T-cell (primary cell): ENCODE data around the gene SOX6. TPM values are rescaled to one million over a fixed set of nuclear protein-coding genes. Genes with fewer than 3 reads are reported as not detected.

Experiments used
- ATAC-seq, 4 experiments: fragments of 200-7000 bp in 3 of 4; fragments of 150-1000 bp in 1 of 4; cut with Tn5 transposase; replicated peaks in 1 of 4; 1 replicate in 3 of 4; 2 replicates in 1 of 4; pipeline ENCODE4 v1.10.0; 2021; ENCODE audit warnings: moderate library complexity in 3 of 4, mild to moderate bottlenecking in 2 of 4, moderate number of reproducible peaks in 1 of 4
- CTCF ChIA-PET, 2 donors: fragments of 300-600 bp; sonication (Branson Sonifier 250); formaldehyde crosslinking; loops; one replicate each; lab custom pipeline; 2022; ENCODE audit warnings: antibody characterized with exemption in 2 of 2; lab: Charles Lee
- POLR2A ChIA-PET, 2 donors: fragments of 300-600 bp; sonication (Branson Sonifier 250); formaldehyde crosslinking; loops; one replicate each; lab custom pipeline; 2022; ENCODE audit warnings: antibody characterized with exemption in 2 of 2; lab: Charles Lee
- DNase-seq, 35 experiments: peaks; one replicate each; pipeline versions ENCODE4 v3.0.0 to v3.0.0-alpha.2; 2013 to 2023
- H3K27ac ChIP-seq: one replicate; pipeline ENCODE4 v1.5.1; 2013; ENCODE audit warnings: low read length
- H3K27me3 ChIP-seq, 2 experiments: replicated peaks in 1 of 2; 1 replicate in 1 of 2; 2 replicates in 1 of 2; pipeline versions ENCODE4 v1.6.1 to v1.7.0; 2013; ENCODE audit warnings: low read length in 1 of 2, mixed read lengths in 1 of 2; ENCODE audit not compliant: control insufficient read depth in 2 of 2, insufficient read depth in 2 of 2; ENCODE audit errors: extremely low read depth in 1 of 2
- H3K36me3 ChIP-seq, 2 donors: 1 replicate in 1 of 2; 2 replicates in 1 of 2; pipeline versions ENCODE4 v1.6.1 to v1.7.0; 2013; ENCODE audit warnings: low read length in 1 of 2; ENCODE audit not compliant: control insufficient read depth in 2 of 2, insufficient read depth in 1 of 2; ENCODE audit errors: extremely low read depth in 1 of 2
- H3K4me1 ChIP-seq, 2 experiments: 1 replicate in 1 of 2; 2 replicates in 1 of 2; pipeline versions ENCODE4 v1.6.1 to v1.7.0; 2013; ENCODE audit warnings: low read length in 2 of 2, mixed read lengths in 1 of 2; ENCODE audit not compliant: insufficient read depth in 2 of 2, control insufficient read depth in 1 of 2; ENCODE audit errors: extremely low read depth in 1 of 2
- H3K4me3 ChIP-seq, 2 donors: 1 replicate in 1 of 2; 2 replicates in 1 of 2; pipeline versions ENCODE4 v1.5.1 to v1.7.0; 2013; ENCODE audit warnings: mild to moderate bottlenecking in 2 of 2, low read length in 1 of 2, moderate library complexity in 1 of 2; ENCODE audit not compliant: control insufficient read depth in 1 of 2; ENCODE audit errors: extremely low read depth in 1 of 2
- H3K9me3 ChIP-seq: 2 replicates; pipeline ENCODE4 v1.7.0; 2013
- H3K27ac Mint-ChIP-seq, 2 donors: one replicate each; pipeline ENCODE4 v1.8.0; 2020 to 2021; ENCODE audit warnings: mild to moderate bottlenecking in 2 of 2, mixed read lengths in 2 of 2
- H3K27me3 Mint-ChIP-seq, 2 donors: one replicate each; pipeline ENCODE4 v1.8.0; 2021 to 2022; ENCODE audit warnings: mixed read lengths in 2 of 2
- H3K36me3 Mint-ChIP-seq: one replicate; pipeline ENCODE4 v1.8.0; 2021; ENCODE audit warnings: mixed read lengths
- H3K4me1 Mint-ChIP-seq, 3 donors: one replicate each; pipeline ENCODE4 v1.8.0; 2020 to 2022; ENCODE audit warnings: mixed read lengths in 3 of 3, mild to moderate bottlenecking in 1 of 3
- H3K4me3 Mint-ChIP-seq, 3 donors: one replicate each; pipeline ENCODE4 v1.8.0; 2020 to 2022; ENCODE audit warnings: mild to moderate bottlenecking in 3 of 3, mixed read lengths in 3 of 3, moderate library complexity in 3 of 3
- H3K9me3 Mint-ChIP-seq, 3 donors: one replicate each; pipeline ENCODE4 v1.8.0; 2020 to 2022; ENCODE audit warnings: mixed read lengths in 3 of 3
- WGBS: methylation state at CpG from one replicate; pipeline ENCODE4 v1.1.5; 2013; ENCODE audit warnings: missing lambda C conversion rate; ENCODE audit not compliant: insufficient coverage; 5-methylcytosine and 5-hydroxymethylcytosine counted together
- total RNA-seq, 35 experiments: library from RNA in 6 of 35; stranded (reverse) in 6 of 35; fragments of 120-200 nt in 1 of 35; gene quantifications; one replicate each; pipeline versions ENCODE4 v1.2.1 to v1.2.4 and lab custom pipeline; 2013 to 2026

Gene SOX6
- total RNA-seq, 5 donors from 2014 or later (not counting 1 experiment from before 2014, with no cell fraction given), result 0.16 TPM; not detected in 4

DNA sequence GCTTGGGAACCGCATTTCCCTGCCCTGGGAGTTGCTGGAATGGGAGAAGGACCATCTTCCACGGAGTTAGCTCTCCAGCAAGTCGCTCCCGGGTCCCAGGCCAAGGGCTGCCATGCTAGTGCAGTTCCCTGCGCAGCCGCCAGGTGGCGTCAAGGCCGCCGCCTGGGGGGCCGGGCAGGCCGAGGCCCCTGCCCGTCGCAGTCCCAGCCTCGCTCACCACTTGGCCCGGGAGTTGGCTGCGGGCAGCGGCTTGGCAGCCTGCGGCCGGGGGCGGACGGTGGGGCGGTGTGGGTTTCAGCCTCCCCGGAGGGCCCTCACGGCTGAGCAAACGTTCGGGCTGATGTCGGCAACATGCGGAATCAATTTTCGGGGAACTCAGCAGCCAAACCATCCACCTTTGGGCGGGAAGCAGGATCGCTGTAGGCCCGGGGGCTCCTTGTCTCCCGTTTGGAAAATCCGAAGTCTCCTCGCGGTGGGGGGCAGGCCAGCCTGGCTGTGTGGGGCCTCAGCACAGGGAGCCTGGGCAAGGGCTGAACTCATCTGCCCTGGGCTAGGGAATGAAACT, 415.1 kb downstream of the SOX6 start:
- 54% methylated on average over 36 of the region's 36 CpGs for WGBS
- DNase-seq (no peak), ATAC-seq (no peak)
- no peak overlapping the region for H3K27ac ChIP-seq
- no peaks in the 10 kb centered on the region for H3K36me3 ChIP-seq
- H3K9me3 ChIP-seq, result no peaks in the 10 kb centered on the region
- H3K27me3 Mint-ChIP-seq, result peaks cover 0 to 5% of the 10 kb centered on the region in 2 donors
- H3K9me3 Mint-ChIP-seq, result peaks cover 0 to 9% (median 4%) of the 10 kb centered on the region in 3 donors
- H3K27me3 ChIP-seq, result peaks cover 0 to 14% of the 10 kb centered on the region in 2 experiments
- no peaks in the 10 kb centered on the region for H3K4me1 Mint-ChIP-seq
- no peak overlapping the region for H3K4me3 Mint-ChIP-seq
- CTCF ChIA-PET, result no interaction called here
- H3K4me3 ChIP-seq, result no peak overlapping the region
- no peak overlapping the region for H3K27ac Mint-ChIP-seq
- H3K36me3 Mint-ChIP-seq, result no peaks in the 10 kb centered on the region
- POLR2A ChIA-PET, result no interaction called here
- no peaks in the 10 kb centered on the region for H3K4me1 ChIP-seq

GRCh38 chr11:15940462-15941205, 415.7 kb downstream of the SOX6 start:
- 72% methylated on average over 7 of the region's 8 CpGs for WGBS
- Histone ChIP-seq H3K36me3 (no peaks in the 10 kb centered on the region), H3K4me1 (no peaks in the 10 kb centered on the region), H3K27ac (no peak overlapping the region), H3K9me3 (no peaks in the 10 kb centered on the region), H3K4me3 (no peak overlapping the region), H3K27me3 (peaks cover 0 to 14% of the 10 kb centered on the region in 2 experiments)
- Mint-ChIP-seq H3K4me1 (no peaks in the 10 kb centered on the region), H3K4me3 (no peak overlapping the region), H3K36me3 (no peaks in the 10 kb centered on the region), H3K27ac (no peak overlapping the region), H3K9me3 (peaks cover 0 to 9% (median 4%) of the 10 kb centered on the region in 3 donors), H3K27me3 (peaks cover 0 to 5% of the 10 kb centered on the region in 2 donors)
- ChIA-PET POLR2A (no interaction called here), CTCF (interaction anchor here in 1 of 2 donors (0.6 to 0.7 kb wide), 2 partner anchors 39 to 120 kb away, joined by 3 read pairs; no protein-coding TSS in a partner anchor)
- ATAC-seq, result no peak
- no peak for DNase-seq

DNA sequence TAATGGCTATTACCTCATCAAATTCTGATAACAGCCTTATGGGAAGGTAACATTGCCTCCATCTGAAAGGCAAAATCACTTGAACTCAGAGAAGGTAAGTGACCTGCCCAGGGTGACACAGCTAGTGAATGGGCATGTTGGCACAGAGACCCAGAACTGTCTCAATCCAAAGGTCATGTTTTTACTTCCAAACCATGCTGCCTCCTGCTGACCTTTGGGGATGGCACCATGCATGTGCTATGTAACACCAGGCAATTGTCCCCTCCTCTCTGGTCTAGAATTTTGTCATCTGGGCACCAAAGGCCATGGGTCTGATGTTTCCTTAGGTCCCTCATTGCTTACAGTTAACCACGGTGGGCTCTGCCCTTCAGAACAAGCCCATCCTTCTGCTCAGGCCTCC, 417.4 kb downstream of the SOX6 start:
- Histone ChIP-seq H3K4me1 (no peaks in the 10 kb centered on the region), H3K27me3 (peaks cover 0 to 14% of the 10 kb centered on the region in 2 experiments), H3K9me3 (no peaks in the 10 kb centered on the region), H3K4me3 (no peak overlapping the region), H3K36me3 (no peaks in the 10 kb centered on the region), H3K27ac (no peak overlapping the region)
- H3K4me3 Mint-ChIP-seq, result no peak overlapping the region
- H3K36me3 Mint-ChIP-seq, result no peaks in the 10 kb centered on the region
- WGBS, result 71% methylated on average over 1 of the region's 1 CpG
- peaks cover 0 to 5% of the 10 kb centered on the region in 2 donors for H3K27me3 Mint-ChIP-seq
- no peak overlapping the region for H3K27ac Mint-ChIP-seq
- peaks cover 0 to 9% (median 0%) of the 10 kb centered on the region in 3 donors for H3K9me3 Mint-ChIP-seq
- no peak for DNase-seq
- no peak for ATAC-seq
- H3K4me1 Mint-ChIP-seq, result no peaks in the 10 kb centered on the region
- CTCF ChIA-PET, result no interaction called here
- POLR2A ChIA-PET, result no interaction called here

GRCh38 chr11:15938121-15938611, 418.2 kb downstream of the SOX6 start:
- ATAC-seq (no peak), DNase-seq (no peak)
- peaks cover 0 to 14% of the 10 kb centered on the region in 2 experiments for H3K27me3 ChIP-seq
- H3K27me3 Mint-ChIP-seq, result peaks cover 0 to 5% of the 10 kb centered on the region in 2 donors
- POLR2A ChIA-PET, result no interaction called here
- no peak overlapping the region for H3K4me3 Mint-ChIP-seq
- no peaks in the 10 kb centered on the region for H3K4me1 Mint-ChIP-seq
- no peak overlapping the region for H3K27ac Mint-ChIP-seq
- CTCF ChIA-PET, result no interaction called here
- H3K36me3 ChIP-seq, result no peaks in the 10 kb centered on the region
- H3K27ac ChIP-seq, result no peak overlapping the region
- WGBS, result 93% methylated on average over 23 of the region's 24 CpGs
- H3K4me1 ChIP-seq, result no peaks in the 10 kb centered on the region
- no peaks in the 10 kb centered on the region for H3K36me3 Mint-ChIP-seq
- H3K9me3 ChIP-seq, result no peaks in the 10 kb centered on the region
- H3K9me3 Mint-ChIP-seq, result peaks cover 0 to 9% (median 0%) of the 10 kb centered on the region in 3 donors
- H3K4me3 ChIP-seq, result no peak overlapping the region

DNA sequence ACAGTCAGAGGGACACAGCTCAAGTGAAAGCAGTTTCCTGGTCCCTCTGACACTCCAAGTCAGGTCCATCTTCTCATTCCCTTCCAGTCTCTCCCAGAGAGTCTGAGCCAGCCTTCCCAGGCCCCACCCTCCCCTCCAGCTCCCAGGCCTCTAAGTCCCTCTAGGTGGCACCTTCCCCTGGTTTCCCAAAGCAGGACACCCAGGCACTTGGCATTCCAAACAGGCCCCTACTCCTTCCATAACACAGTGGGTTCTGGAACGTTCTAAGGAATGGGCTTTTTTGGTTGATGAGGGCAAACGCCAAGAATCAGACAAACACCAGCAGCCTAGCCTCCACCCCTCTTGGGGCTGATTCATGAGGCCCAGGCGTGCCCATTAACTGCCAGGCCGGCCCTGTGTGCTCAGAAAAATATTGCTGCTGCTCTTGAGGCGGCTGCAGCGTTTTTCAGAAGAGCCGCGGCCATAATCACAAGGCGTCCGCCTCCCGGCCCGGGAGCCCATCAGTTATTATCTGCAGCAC, 418.7 kb downstream of the SOX6 start:
- no peaks in the 10 kb centered on the region for H3K36me3 ChIP-seq
- H3K27me3 ChIP-seq, result peaks cover 0 to 11% of the 10 kb centered on the region in 2 experiments
- Mint-ChIP-seq H3K36me3 (no peaks in the 10 kb centered on the region), H3K4me3 (no peak overlapping the region), H3K27ac (no peak overlapping the region), H3K4me1 (no peaks in the 10 kb centered on the region), H3K9me3 (peaks cover 0 to 9% (median 0%) of the 10 kb centered on the region in 3 donors), H3K27me3 (peaks cover 0 to 5% of the 10 kb centered on the region in 2 donors)
- DNase-seq (no peak), ATAC-seq (no peak)
- no peaks in the 10 kb centered on the region for H3K9me3 ChIP-seq
- no peaks in the 10 kb centered on the region for H3K4me1 ChIP-seq
- 82% methylated on average over 10 of the region's 12 CpGs for whole genome bisulfite sequencing
- CTCF ChIA-PET, result no interaction called here
- no peak overlapping the region for H3K27ac ChIP-seq
- POLR2A ChIA-PET, result no interaction called here
- H3K4me3 ChIP-seq, result no peak overlapping the region

DNA sequence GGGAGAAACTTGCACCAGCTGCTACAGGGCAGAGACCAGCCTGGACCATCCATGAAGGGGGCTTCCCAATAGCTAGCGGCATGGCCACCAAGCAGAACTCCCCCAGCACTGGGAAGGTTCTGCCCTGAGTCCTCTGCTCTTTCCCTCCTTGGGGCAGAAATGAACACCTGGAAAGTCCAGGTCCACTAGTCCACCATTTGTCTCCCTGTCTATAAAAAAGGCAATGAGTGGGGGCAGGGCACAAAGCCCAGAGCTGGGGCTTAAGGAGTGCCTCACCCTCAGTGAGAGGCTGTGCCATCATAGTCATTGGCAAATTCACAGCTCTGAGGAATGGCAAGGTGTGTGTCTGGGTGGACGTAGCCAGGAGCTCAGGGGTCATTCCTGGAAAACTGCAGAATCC, 420.3 kb downstream of the SOX6 start:
- no peaks in the 10 kb centered on the region for H3K36me3 Mint-ChIP-seq
- H3K9me3 Mint-ChIP-seq, result peaks cover 0 to 13% (median 4%) of the 10 kb centered on the region in 3 donors
- H3K27ac Mint-ChIP-seq, result no peak overlapping the region
- no peak for ATAC-seq
- Histone ChIP-seq H3K9me3 (no peaks in the 10 kb centered on the region), H3K4me3 (no peak overlapping the region), H3K27me3 (peaks cover 0 to 7% of the 10 kb centered on the region in 2 experiments), H3K36me3 (no peaks in the 10 kb centered on the region), H3K4me1 (no peaks in the 10 kb centered on the region), H3K27ac (no peak overlapping the region)
- WGBS, result 80% methylated on average over 1 of the region's 2 CpGs
- H3K4me3 Mint-ChIP-seq, result no peak overlapping the region
- H3K4me1 Mint-ChIP-seq, result no peaks in the 10 kb centered on the region
- ChIA-PET CTCF (no interaction called here), POLR2A (no interaction called here)
- no peak for DNase-seq
- peaks cover 0 to 5% of the 10 kb centered on the region in 2 donors for H3K27me3 Mint-ChIP-seq
